ENCODE results near the gene GOSR2.

GOSR2 gene

GRCh38 chr17:46882666-46883065 is 40.3 kb upstream of the GOSR2 start:
- Histone ChIP-seq H3K4me1 (ENCODE audit: control insufficient read depth, insufficient read depth, low read length, unreplicated experiment) (no peaks in the 10 kb centered on the region), H3K4me3 (ENCODE audit: low read depth, low read length) (no peak overlapping the region), H3K36me3 (ENCODE audit: insufficient read depth, low read length) (no peaks in the 10 kb centered on the region), H3K27me3 (ENCODE audit: insufficient read depth, low read length) (peaks cover 33% of the 10 kb centered on the region), H2AFZ (ENCODE audit: low read length, unreplicated experiment) (no peak overlapping the region), H3K79me2 (ENCODE audit: control insufficient read depth, insufficient read depth, low read length, unreplicated experiment) (no peaks in the 10 kb centered on the region), H3K27ac (ENCODE audit: low read depth, low read length) (no peak overlapping the region)

DNA sequence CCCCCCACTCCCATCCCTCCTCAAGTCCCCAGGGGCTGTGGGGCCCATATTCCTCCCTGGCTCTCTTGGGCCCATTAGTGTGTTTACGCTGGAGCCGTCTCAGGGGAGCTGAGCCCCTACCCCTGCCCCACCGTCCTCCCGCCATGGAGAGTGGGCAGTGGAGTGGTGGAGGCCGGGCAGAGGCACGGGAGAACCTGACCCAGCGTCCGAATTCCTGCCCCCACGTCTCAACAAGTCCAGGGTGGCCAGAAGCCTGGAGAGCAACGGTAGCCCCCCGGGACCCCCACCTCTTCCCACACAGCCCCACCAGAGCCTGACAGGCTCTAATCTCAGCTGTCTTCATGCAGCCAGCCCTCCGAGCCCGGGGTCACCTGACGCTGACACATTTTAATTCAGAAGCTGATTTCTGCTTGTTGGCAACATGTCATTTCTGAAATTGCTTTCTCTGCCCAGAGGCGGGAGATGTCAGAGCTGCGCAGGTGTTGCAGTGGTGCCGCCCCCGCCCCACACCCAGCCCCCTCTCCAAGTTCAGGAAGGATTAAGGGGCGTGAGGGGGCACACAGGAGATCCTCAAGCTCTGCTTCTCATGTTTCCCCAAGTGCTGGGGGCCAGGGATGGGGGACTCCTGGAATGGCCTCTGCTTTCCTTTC is 39.0 kb upstream of the GOSR2 start:
- Histone ChIP-seq H2AFZ (ENCODE audit: low read length, unreplicated experiment) (no peak overlapping the region), H3K4me1 (ENCODE audit: control insufficient read depth, insufficient read depth, low read length, unreplicated experiment) (no peaks in the 10 kb centered on the region), H3K27me3 (ENCODE audit: insufficient read depth, low read length) (peaks cover 45% of the 10 kb centered on the region), H3K79me2 (ENCODE audit: control insufficient read depth, insufficient read depth, low read length, unreplicated experiment) (no peaks in the 10 kb centered on the region), H3K36me3 (ENCODE audit: insufficient read depth, low read length) (no peaks in the 10 kb centered on the region), H3K27ac (ENCODE audit: low read depth, low read length) (no peak overlapping the region), H3K4me3 (ENCODE audit: low read depth, low read length) (no peak overlapping the region)

DNA sequence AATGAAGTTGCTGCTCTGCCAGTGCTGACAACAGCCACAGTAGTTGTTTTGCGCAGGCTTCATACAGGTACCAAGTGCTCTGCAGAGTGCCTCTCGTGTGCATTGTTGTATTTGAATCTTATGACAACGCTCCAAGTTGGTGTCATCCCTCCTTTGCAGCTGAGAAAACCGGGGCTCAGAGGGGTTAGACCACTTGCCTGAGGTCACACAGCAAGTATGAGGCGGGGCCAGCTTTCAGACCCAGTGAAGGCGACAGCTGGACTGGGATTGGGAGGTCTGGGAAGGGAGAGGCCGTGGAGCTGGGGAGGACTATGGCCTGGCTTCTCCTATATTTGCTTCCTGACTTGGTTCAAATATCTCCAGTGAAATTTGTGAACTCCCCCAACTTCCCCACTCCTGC is 38.4 kb upstream of the GOSR2 start:
- no peak overlapping the region for H3K4me3 ChIP-seq (ENCODE audit: low read depth, low read length)
- H2AFZ ChIP-seq (ENCODE audit: low read length, unreplicated experiment), result no peak overlapping the region
- H3K27me3 ChIP-seq (ENCODE audit: insufficient read depth, low read length), result peaks cover 51% of the 10 kb centered on the region
- no peaks in the 10 kb centered on the region for H3K79me2 ChIP-seq (ENCODE audit: control insufficient read depth, insufficient read depth, low read length, unreplicated experiment)
- no peak overlapping the region for H3K27ac ChIP-seq (ENCODE audit: low read depth, low read length)
- no peaks in the 10 kb centered on the region for H3K4me1 ChIP-seq (ENCODE audit: control insufficient read depth, insufficient read depth, low read length, unreplicated experiment)
- H3K36me3 ChIP-seq (ENCODE audit: insufficient read depth, low read length), result no peaks in the 10 kb centered on the region

GRCh38 chr17:46885415-46886309 is 37.3 kb upstream of the GOSR2 start:
- Histone ChIP-seq H3K4me1 (ENCODE audit: control insufficient read depth, insufficient read depth, low read length, unreplicated experiment) (no peaks in the 10 kb centered on the region), H3K4me3 (ENCODE audit: low read depth, low read length) (no peak overlapping the region), H2AFZ (ENCODE audit: low read length, unreplicated experiment) (no peak overlapping the region), H3K27me3 (ENCODE audit: insufficient read depth, low read length) (peaks cover 62% of the 10 kb centered on the region), H3K27ac (ENCODE audit: low read depth, low read length) (no peak overlapping the region), H3K36me3 (ENCODE audit: insufficient read depth, low read length) (no peaks in the 10 kb centered on the region), H3K79me2 (ENCODE audit: control insufficient read depth, insufficient read depth, low read length, unreplicated experiment) (no peaks in the 10 kb centered on the region)

- Histone ChIP-seq H3K27ac (ENCODE audit: low read depth, low read length) (no peak overlapping the region), H3K36me3 (ENCODE audit: insufficient read depth, low read length) (no peaks in the 10 kb centered on the region), H2AFZ (ENCODE audit: low read length, unreplicated experiment) (no peak overlapping the region), H3K4me1 (ENCODE audit: control insufficient read depth, insufficient read depth, low read length, unreplicated experiment) (no peaks in the 10 kb centered on the region), H3K27me3 (ENCODE audit: insufficient read depth, low read length) (peaks cover 67% of the 10 kb centered on the region), H3K79me2 (ENCODE audit: control insufficient read depth, insufficient read depth, low read length, unreplicated experiment) (no peaks in the 10 kb centered on the region), H3K4me3 (ENCODE audit: low read depth, low read length) (no peak overlapping the region)
Measured at GRCh38 chr17:46886310-46886663, 36.7 kb upstream of the GOSR2 start.

GRCh38 chr17:46887717-46888116 is 35.2 kb upstream of the GOSR2 start:
- Histone ChIP-seq H3K79me2 (ENCODE audit: control insufficient read depth, insufficient read depth, low read length, unreplicated experiment) (no peaks in the 10 kb centered on the region), H3K4me3 (ENCODE audit: low read depth, low read length) (no peak overlapping the region), H3K27ac (ENCODE audit: low read depth, low read length) (no peak overlapping the region), H3K36me3 (ENCODE audit: insufficient read depth, low read length) (no peaks in the 10 kb centered on the region), H3K4me1 (ENCODE audit: control insufficient read depth, insufficient read depth, low read length, unreplicated experiment) (no peaks in the 10 kb centered on the region), H2AFZ (ENCODE audit: low read length, unreplicated experiment) (no peak overlapping the region), H3K27me3 (ENCODE audit: insufficient read depth, low read length) (peaks cover 79% of the 10 kb centered on the region)

GRCh38 chr17:46888727-46889126 is 34.2 kb upstream of the GOSR2 start:
- H3K36me3 ChIP-seq (ENCODE audit: insufficient read depth, low read length), result no peaks in the 10 kb centered on the region
- no peak overlapping the region for H3K27ac ChIP-seq (ENCODE audit: low read depth, low read length)
- H2AFZ ChIP-seq (ENCODE audit: low read length, unreplicated experiment), result no peak overlapping the region
- no peaks in the 10 kb centered on the region for H3K79me2 ChIP-seq (ENCODE audit: control insufficient read depth, insufficient read depth, low read length, unreplicated experiment)
- H3K27me3 ChIP-seq (ENCODE audit: insufficient read depth, low read length), result peaks cover 89% of the 10 kb centered on the region
- H3K4me3 ChIP-seq (ENCODE audit: low read depth, low read length), result no peak overlapping the region
- H3K4me1 ChIP-seq (ENCODE audit: control insufficient read depth, insufficient read depth, low read length, unreplicated experiment), result no peaks in the 10 kb centered on the region

DNA sequence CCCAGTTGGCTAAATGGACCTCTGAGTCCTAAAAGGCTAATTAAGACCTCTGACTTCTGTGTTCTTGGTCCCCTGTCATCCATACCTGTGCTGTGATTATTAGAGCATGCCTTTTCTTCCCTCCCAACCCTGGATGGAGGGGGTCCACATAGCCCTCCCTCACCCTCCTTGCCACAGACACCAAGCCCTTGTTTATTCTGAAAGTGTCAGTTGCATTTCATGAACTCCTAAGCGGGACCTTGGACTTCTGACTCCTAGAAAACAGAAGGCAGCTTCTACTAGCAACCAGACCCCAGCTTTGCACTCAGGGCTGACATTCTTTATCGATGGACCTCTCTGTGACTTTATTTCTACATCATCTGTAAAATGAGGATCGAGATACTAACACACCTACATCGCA is 33.4 kb upstream of the GOSR2 start:
- peaks cover 89% of the 10 kb centered on the region for H3K27me3 ChIP-seq (ENCODE audit: insufficient read depth, low read length)
- no peak overlapping the region for H3K4me3 ChIP-seq (ENCODE audit: low read depth, low read length)
- no peak overlapping the region for H3K27ac ChIP-seq (ENCODE audit: low read depth, low read length)
- no peaks in the 10 kb centered on the region for H3K4me1 ChIP-seq (ENCODE audit: control insufficient read depth, insufficient read depth, low read length, unreplicated experiment)
- no peak overlapping the region for H2AFZ ChIP-seq (ENCODE audit: low read length, unreplicated experiment)
- H3K79me2 ChIP-seq (ENCODE audit: control insufficient read depth, insufficient read depth, low read length, unreplicated experiment), result no peaks in the 10 kb centered on the region
- H3K36me3 ChIP-seq (ENCODE audit: insufficient read depth, low read length), result no peaks in the 10 kb centered on the region

DNA sequence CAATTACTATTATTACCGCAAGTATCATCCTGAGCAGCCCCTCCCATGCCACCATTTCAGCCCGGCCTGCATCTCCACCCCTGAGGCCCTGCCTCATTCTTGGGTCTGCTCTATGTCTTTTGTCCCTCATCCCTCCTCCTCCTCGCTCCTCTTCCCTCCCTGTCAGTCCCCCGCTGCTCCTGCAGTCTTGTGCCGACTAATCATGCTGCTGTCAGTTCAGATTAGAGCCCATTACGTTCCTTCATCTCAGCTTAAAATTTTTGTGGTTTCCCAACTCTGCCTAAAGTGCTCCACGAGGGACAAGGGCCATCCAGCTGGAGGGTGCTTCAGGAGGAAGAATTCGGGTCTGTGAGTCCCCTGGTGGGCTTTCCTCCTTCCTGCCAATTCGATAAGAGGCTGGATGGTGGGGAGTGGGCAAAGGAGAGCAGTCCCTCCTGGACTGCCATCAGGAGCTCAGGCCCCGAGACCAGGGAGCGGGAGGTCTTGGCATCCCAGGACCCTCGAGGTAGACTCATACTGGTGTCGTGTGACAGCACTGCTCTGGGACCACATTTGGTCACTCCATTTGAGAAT is 32.9 kb upstream of the GOSR2 start:
- Histone ChIP-seq H3K36me3 (ENCODE audit: insufficient read depth, low read length) (no peaks in the 10 kb centered on the region), H3K4me1 (ENCODE audit: control insufficient read depth, insufficient read depth, low read length, unreplicated experiment) (no peaks in the 10 kb centered on the region), H3K4me3 (ENCODE audit: low read depth, low read length) (no peak overlapping the region), H3K79me2 (ENCODE audit: control insufficient read depth, insufficient read depth, low read length, unreplicated experiment) (no peaks in the 10 kb centered on the region), H3K27ac (ENCODE audit: low read depth, low read length) (no peak overlapping the region), H2AFZ (ENCODE audit: low read length, unreplicated experiment) (no peak overlapping the region), H3K27me3 (ENCODE audit: insufficient read depth, low read length) (peaks cover 90% of the 10 kb centered on the region)

DNA sequence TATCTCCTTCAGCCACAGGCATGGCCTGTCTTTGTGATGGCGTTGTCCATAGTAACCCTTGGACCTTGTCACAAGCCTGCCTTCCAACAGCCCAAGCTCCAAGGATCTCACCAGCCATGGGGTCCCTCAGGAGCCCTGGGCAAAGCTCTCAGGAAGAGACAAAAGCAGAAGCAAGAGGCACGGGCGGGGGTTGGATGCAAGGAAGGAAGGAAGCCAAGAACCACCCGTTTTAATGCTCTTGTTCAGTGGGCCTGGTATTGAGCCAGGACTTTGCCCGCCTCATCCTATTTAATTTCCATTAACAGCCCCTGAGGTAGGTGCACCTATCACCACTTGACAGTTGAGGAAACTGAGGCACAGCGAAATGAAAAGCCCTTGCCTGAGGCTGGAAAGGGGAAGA is 32.3 kb upstream of the GOSR2 start:
- Histone ChIP-seq H3K79me2 (ENCODE audit: control insufficient read depth, insufficient read depth, low read length, unreplicated experiment) (no peaks in the 10 kb centered on the region), H3K36me3 (ENCODE audit: insufficient read depth, low read length) (no peaks in the 10 kb centered on the region), H3K27me3 (ENCODE audit: insufficient read depth, low read length) (peaks cover 94% of the 10 kb centered on the region), H2AFZ (ENCODE audit: low read length, unreplicated experiment) (no peak overlapping the region), H3K4me1 (ENCODE audit: control insufficient read depth, insufficient read depth, low read length, unreplicated experiment) (no peaks in the 10 kb centered on the region), H3K4me3 (ENCODE audit: low read depth, low read length) (no peak overlapping the region), H3K27ac (ENCODE audit: low read depth, low read length) (no peak overlapping the region)

Measured in ACC112 (cell line).